GM23338 (cell line): ENCODE data around the gene AFF3. TPM values are rescaled to one million over a fixed set of nuclear protein-coding genes. Genes with fewer than 3 reads are reported as not detected.

Source experiments
- ATAC-seq: fragments of 200-7000 bp; cut with Tn5 transposase; 3 replicates; pipeline ENCODE4 v1.9.1; 2020
- DNase-seq: peaks from one replicate; pipeline ENCODE4 v3.0.0-alpha.2; 2015; ENCODE audit warnings: low spot score
- H2AFZ ChIP-seq: fragments of 200-600 bp; sonication (generic); 2 replicates; pipeline ENCODE4 v1.8.0; 2016; ENCODE audit warnings: antibody characterized with exemption, mild to moderate bottlenecking, moderate library complexity
- H3F3A ChIP-seq: fragments of 200-600 bp; sonication (generic); replicated peaks from 2 replicates; pipeline ENCODE4 v1.8.0; 2017; ENCODE audit warnings: antibody characterized with exemption, mixed run types, low read depth
- H3K27ac ChIP-seq: fragments of 200-600 bp; sonication (generic); 2 replicates; pipeline ENCODE4 v1.6.1; 2016; ENCODE audit warnings: low read depth
- H3K27me3 ChIP-seq: fragments of 200-600 bp; sonication (generic); 2 replicates; pipeline ENCODE4 v1.8.0; 2016; ENCODE audit warnings: mild to moderate bottlenecking, mixed run types, moderate library complexity; ENCODE audit not compliant: insufficient read depth
- H3K36me3 ChIP-seq: fragments of 200-600 bp; sonication (generic); 2 replicates; pipeline ENCODE4 v1.8.0; 2016; ENCODE audit warnings: mild to moderate bottlenecking; ENCODE audit not compliant: insufficient read depth
- H3K4me1 ChIP-seq: fragments of 200-600 bp; sonication (generic); 2 replicates; pipeline ENCODE4 v1.8.0; 2016; ENCODE audit warnings: mild to moderate bottlenecking, moderate library complexity; ENCODE audit not compliant: insufficient read depth
- H3K4me2 ChIP-seq: fragments of 200-600 bp; sonication (generic); 2 replicates; pipeline ENCODE4 v1.7.1; 2017; ENCODE audit warnings: mixed run types
- H3K4me3 ChIP-seq: fragments of 200-600 bp; sonication (generic); 2 replicates; pipeline ENCODE4 v1.6.1; 2016; ENCODE audit warnings: mixed run types
- H3K79me2 ChIP-seq: fragments of 200-600 bp; sonication (generic); replicated peaks from 2 replicates; pipeline ENCODE4 v1.8.0; 2017; ENCODE audit warnings: mild to moderate bottlenecking; ENCODE audit not compliant: insufficient read depth
- H3K9me2 ChIP-seq: fragments of 200-600 bp; sonication (generic); 2 replicates; pipeline ENCODE4 v1.8.0; 2017; ENCODE audit not compliant: insufficient read depth
- H4K20me1 ChIP-seq: fragments of 200-600 bp; sonication (generic); replicated peaks from 2 replicates; pipeline ENCODE4 v1.8.0; 2017; ENCODE audit warnings: mild to moderate bottlenecking; ENCODE audit not compliant: insufficient read depth
- H3K27ac Mint-ChIP-seq: 2 replicates; pipeline ENCODE4 v1.8.0; 2020; ENCODE audit warnings: inconsistent platforms, mild to moderate bottlenecking, moderate library complexity, mixed read lengths
- H3K27me3 Mint-ChIP-seq: 3 replicates; pipeline ENCODE4 v1.8.0; 2022; ENCODE audit warnings: low read depth, mild to moderate bottlenecking, moderate library complexity, mixed read lengths, inconsistent platforms; ENCODE audit not compliant: insufficient read depth, poor library complexity
- H3K36me3 Mint-ChIP-seq: 3 replicates; pipeline ENCODE4 v1.8.0; 2021; ENCODE audit warnings: low read depth, mild to moderate bottlenecking, inconsistent platforms, moderate library complexity, mixed read lengths
- H3K4me1 Mint-ChIP-seq: 3 replicates; pipeline ENCODE4 v1.8.0; 2020; ENCODE audit warnings: mild to moderate bottlenecking, inconsistent platforms, mixed read lengths
- H3K4me3 Mint-ChIP-seq: 3 replicates; pipeline ENCODE4 v1.8.0; 2021; ENCODE audit warnings: moderate library complexity, mild to moderate bottlenecking, inconsistent platforms, mixed read lengths
- H3K9me3 Mint-ChIP-seq: 3 replicates; pipeline ENCODE4 v1.8.0; 2020; ENCODE audit warnings: moderate library complexity, mild to moderate bottlenecking, inconsistent platforms, mixed read lengths
- EZH2 ChIP-seq: fragments of 200-600 bp; sonication (generic); IDR thresholded peaks from one replicate; pipeline ENCODE4 v1.8.0; 2017; ENCODE audit warnings: antibody characterized with exemption, mild to moderate bottlenecking, low read depth; ENCODE audit not compliant: unreplicated experiment
- JUNB ChIP-seq: IDR thresholded peaks from one replicate; pipeline ENCODE4 v1.6.1; 2016; ENCODE audit warnings: antibody characterized with exemption; ENCODE audit not compliant: unreplicated experiment
- NANOG ChIP-seq: IDR thresholded peaks from 2 replicates; pipeline ENCODE4 v1.6.1; 2016; ENCODE audit warnings: antibody characterized with exemption, borderline replicate concordance
- POLR2AphosphoS5 ChIP-seq: IDR thresholded peaks from 2 replicates; pipeline ENCODE4 v1.6.1; 2016; ENCODE audit warnings: antibody characterized with exemption, low read depth
- ZNF114 ChIP-seq: fragments of 250-450 bp; sonication (Bioruptor Pico); IDR thresholded peaks from 2 replicates; pipeline ENCODE4 v1.5.0; 2020; ENCODE audit warnings: mild to moderate bottlenecking, moderate library complexity
- ZNF331 ChIP-seq: fragments of 250-450 bp; sonication (Bioruptor Pico); IDR thresholded peaks from 2 replicates; pipeline ENCODE4 v1.5.0; 2020; ENCODE audit warnings: low read depth, mild to moderate bottlenecking, moderate library complexity
- polyA plus RNA-seq: library from polyadenylated mRNA; unstranded; fragments of >200 nt; fragmentation: Nextera tagmentation; extraction: Ambion mirVana; gene quantifications from 2 replicates; pipeline ENCODE4 v1.2.1, GENCODE V29; 2016
- total RNA-seq: library from RNA; depleted of rRNA; stranded (reverse); fragments of >200 nt; shearing (Covaris generic); gene quantifications from 2 replicates; pipeline ENCODE4 v1.2.3, GENCODE V29; 2014
- TF ChIP-seq, protein P1 (sequence below): IDR thresholded peaks from 2 replicates; pipeline ENCODE4 v1.6.1; 2016; ENCODE audit warnings: antibody characterized with exemption
- TF ChIP-seq, protein P2 (sequence below): fragments of 250-450 bp; sonication (Bioruptor Pico); IDR thresholded peaks from 2 replicates; pipeline ENCODE4 v1.5.0; 2020; ENCODE audit warnings: mild to moderate bottlenecking, moderate library complexity

The AFF3 gene
- total and polyA plus RNA-seq, 2 experiments from 2014 or later: 0.73 to 1.4 TPM

DNA sequence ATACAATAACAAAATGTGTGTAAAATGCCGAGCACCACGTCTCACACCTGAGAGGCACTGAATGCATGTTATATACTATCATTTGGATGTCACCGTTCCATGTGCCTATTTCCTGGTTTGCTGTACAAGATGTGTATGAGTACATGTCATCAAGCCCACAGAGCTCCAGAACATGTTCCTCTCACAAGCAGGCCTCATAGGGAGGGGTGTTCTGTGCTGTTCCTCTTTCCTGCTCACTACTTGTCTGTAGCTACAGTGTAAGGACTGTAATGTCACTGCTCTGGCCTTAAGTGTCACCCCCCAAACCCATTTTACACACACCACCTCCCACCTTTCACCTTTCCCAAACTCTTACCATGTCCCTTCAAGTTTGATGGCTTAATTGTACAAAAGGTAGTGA is 1.8 kb downstream of the AFF3 start (continued):
- TF ChIP-seq JUNB (no peak), NANOG (no peak), POLR2AphosphoS5 (no peak), EZH2 (no peak), ZNF114 (CRISPR knock-in tag) (no peak), ZNF331 (CRISPR knock-in tag) (no peak)

DNA sequence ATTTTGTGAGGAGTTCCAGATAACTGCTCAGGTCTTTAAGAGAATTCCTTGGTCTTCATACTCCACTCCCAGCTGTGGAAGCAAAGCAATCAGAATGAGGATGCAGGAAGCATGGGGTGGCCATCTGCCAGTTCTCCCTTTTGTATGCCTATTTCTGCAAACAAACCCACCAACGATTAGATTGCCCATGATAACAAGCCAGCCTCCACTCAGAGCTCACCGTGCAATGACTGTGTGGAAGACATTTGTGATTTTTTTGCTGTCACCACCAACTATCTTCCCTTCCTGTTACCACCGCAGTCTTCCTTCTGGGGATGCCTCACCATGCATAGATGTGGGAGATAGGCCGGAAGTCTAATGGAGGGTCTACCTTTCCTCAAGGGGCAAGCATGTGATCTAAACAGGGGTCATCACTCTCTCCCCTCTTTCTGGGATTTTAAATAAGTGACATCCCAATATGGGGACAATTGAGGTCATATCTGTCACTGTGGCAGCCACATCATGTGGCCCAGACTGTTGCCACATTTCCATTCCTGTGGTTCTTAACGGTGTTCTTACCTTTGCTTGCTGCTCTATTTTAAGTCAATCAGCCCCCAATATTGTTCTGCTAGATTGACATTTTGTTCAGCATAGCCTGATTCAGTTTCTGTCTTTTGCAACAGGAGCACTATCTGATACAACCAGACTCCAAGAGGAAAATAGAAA is 4.4 kb downstream of the AFF3 start:
- no peaks in the 10 kb centered on the region for H3K36me3 ChIP-seq
- no peaks in the 10 kb centered on the region for H3K4me1 Mint-ChIP-seq
- peaks cover 2% of the 10 kb centered on the region; the same call in 1 of the 3 replicates for H3K9me3 Mint-ChIP-seq
- H3K79me2 ChIP-seq: no peaks in the 10 kb centered on the region
- peaks cover under 1% of the 10 kb centered on the region for H3K27me3 Mint-ChIP-seq
- H4K20me1 ChIP-seq: no peaks in the 10 kb centered on the region
- H3K4me2 ChIP-seq: no peak overlapping the region
- ATAC-seq: no peak
- H3F3A ChIP-seq: no peaks in the 10 kb centered on the region
- TF ChIP-seq NANOG: no peak
- TF ChIP-seq, protein P1, sequence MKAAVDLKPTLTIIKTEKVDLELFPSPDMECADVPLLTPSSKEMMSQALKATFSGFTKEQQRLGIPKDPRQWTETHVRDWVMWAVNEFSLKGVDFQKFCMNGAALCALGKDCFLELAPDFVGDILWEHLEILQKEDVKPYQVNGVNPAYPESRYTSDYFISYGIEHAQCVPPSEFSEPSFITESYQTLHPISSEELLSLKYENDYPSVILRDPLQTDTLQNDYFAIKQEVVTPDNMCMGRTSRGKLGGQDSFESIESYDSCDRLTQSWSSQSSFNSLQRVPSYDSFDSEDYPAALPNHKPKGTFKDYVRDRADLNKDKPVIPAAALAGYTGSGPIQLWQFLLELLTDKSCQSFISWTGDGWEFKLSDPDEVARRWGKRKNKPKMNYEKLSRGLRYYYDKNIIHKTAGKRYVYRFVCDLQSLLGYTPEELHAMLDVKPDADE: no peak
- TF ChIP-seq, protein P2, sequence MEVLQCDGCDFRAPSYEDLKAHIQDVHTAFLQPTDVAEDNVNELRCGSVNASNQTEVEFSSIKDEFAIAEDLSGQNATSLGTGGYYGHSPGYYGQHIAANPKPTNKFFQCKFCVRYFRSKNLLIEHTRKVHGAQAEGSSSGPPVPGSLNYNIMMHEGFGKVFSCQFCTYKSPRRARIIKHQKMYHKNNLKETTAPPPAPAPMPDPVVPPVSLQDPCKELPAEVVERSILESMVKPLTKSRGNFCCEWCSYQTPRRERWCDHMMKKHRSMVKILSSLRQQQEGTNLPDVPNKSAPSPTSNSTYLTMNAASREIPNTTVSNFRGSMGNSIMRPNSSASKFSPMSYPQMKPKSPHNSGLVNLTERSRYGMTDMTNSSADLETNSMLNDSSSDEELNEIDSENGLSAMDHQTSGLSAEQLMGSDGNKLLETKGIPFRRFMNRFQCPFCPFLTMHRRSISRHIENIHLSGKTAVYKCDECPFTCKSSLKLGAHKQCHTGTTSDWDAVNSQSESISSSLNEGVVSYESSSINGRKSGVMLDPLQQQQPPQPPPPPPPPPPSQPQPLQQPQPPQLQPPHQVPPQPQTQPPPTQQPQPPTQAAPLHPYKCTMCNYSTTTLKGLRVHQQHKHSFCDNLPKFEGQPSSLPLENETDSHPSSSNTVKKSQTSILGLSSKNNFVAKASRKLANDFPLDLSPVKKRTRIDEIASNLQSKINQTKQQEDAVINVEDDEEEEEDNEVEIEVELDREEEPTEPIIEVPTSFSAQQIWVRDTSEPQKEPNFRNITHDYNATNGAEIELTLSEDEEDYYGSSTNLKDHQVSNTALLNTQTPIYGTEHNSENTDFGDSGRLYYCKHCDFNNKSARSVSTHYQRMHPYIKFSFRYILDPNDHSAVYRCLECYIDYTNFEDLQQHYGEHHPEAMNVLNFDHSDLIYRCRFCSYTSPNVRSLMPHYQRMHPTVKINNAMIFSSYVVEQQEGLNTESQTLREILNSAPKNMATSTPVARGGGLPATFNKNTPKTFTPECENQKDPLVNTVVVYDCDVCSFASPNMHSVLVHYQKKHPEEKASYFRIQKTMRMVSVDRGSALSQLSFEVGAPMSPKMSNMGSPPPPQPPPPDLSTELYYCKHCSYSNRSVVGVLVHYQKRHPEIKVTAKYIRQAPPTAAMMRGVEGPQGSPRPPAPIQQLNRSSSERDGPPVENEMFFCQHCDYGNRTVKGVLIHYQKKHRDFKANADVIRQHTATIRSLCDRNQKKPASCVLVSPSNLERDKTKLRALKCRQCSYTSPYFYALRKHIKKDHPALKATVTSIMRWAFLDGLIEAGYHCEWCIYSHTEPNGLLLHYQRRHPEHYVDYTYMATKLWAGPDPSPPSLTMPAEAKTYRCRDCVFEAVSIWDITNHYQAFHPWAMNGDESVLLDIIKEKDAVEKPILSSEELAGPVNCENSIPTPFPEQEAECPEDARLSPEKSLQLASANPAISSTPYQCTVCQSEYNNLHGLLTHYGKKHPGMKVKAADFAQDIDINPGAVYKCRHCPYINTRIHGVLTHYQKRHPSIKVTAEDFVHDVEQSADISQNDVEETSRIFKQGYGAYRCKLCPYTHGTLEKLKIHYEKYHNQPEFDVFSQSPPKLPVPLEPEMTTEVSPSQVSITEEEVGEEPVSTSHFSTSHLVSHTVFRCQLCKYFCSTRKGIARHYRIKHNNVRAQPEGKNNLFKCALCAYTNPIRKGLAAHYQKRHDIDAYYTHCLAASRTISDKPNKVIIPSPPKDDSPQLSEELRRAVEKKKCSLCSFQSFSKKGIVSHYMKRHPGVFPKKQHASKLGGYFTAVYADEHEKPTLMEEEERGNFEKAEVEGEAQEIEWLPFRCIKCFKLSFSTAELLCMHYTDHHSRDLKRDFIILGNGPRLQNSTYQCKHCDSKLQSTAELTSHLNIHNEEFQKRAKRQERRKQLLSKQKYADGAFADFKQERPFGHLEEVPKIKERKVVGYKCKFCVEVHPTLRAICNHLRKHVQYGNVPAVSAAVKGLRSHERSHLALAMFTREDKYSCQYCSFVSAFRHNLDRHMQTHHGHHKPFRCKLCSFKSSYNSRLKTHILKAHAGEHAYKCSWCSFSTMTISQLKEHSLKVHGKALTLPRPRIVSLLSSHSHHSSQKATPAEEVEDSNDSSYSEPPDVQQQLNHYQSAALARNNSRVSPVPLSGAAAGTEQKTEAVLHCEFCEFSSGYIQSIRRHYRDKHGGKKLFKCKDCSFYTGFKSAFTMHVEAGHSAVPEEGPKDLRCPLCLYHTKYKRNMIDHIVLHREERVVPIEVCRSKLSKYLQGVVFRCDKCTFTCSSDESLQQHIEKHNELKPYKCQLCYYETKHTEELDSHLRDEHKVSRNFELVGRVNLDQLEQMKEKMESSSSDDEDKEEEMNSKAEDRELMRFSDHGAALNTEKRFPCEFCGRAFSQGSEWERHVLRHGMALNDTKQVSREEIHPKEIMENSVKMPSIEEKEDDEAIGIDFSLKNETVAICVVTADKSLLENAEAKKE (CRISPR knock-in tag): no peak
- no peak for DNase-seq
- no peak overlapping the region for H3K4me3 Mint-ChIP-seq
- H3K4me3 ChIP-seq: no peak overlapping the region
- H3K9me2 ChIP-seq: no peaks in the 10 kb centered on the region
- no peak overlapping the region for H3K27ac Mint-ChIP-seq
- no peak overlapping the region for H2AFZ ChIP-seq
- H3K36me3 Mint-ChIP-seq: no peaks in the 10 kb centered on the region; the same call in 2 of the 3 replicates
- no peaks in the 10 kb centered on the region for H3K4me1 ChIP-seq
- no peaks in the 10 kb centered on the region for H3K27me3 ChIP-seq
- no peak overlapping the region for H3K27ac ChIP-seq
